Choroid plexus epithelial cell (primary cell): ENCODE measurements around the gene ZFP92.

ENCODE experiments used
- DNase-seq: peaks from one replicate; pipeline ENCODE4 v3.0.0-alpha.2; 2010; ENCODE audit warnings: low read depth
- H3K4me3 ChIP-seq: 2 replicates; pipeline ENCODE4 v1.5.1; 2011; ENCODE audit warnings: low read depth, mild to moderate bottlenecking, control low read depth, low read length, moderate library complexity
- TF ChIP-seq, protein P1 (sequence below): conservative IDR thresholded peaks from 2 replicates; pipeline ENCODE4 v1.5.1; 2011; ENCODE audit warnings: low read depth, mild to moderate bottlenecking, control low read depth, inconsistent platforms, low read length, moderate library complexity

Gene ZFP92

DNA sequence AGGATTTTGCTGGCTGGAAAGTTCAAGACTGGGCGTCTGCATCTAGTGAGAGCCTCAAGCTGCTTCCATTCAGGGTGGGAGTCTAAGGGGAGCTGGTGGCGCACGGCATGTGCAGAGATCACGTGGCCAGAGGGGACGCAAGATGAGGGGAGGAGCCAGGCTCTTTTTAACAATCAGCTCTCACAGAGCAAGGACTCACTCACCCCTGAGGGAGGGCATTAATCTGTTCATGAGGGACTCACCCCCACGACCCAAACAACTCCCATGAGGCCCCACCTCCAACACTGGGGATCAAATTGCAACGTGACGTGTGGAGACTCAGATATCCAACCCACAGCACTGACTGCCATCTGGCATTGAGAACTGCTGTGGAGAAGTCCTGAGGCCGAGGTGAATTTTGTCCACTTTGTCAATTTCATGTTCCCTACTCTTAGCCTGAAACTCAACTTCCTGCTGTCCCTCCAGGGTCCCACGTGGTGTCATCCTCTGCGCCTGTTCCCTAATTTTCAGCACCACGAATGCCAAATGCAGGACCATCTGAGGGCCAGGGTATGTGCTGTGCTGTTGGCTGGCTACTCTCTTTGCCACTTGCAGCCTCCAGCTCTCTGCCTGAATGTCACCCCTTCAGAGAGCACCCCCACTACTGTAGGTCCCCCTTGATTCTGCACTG lies 5.6 kb downstream of the ZFP92 start:
- H3K4me3 ChIP-seq: no peak overlapping the region
- TF ChIP-seq, protein P1, sequence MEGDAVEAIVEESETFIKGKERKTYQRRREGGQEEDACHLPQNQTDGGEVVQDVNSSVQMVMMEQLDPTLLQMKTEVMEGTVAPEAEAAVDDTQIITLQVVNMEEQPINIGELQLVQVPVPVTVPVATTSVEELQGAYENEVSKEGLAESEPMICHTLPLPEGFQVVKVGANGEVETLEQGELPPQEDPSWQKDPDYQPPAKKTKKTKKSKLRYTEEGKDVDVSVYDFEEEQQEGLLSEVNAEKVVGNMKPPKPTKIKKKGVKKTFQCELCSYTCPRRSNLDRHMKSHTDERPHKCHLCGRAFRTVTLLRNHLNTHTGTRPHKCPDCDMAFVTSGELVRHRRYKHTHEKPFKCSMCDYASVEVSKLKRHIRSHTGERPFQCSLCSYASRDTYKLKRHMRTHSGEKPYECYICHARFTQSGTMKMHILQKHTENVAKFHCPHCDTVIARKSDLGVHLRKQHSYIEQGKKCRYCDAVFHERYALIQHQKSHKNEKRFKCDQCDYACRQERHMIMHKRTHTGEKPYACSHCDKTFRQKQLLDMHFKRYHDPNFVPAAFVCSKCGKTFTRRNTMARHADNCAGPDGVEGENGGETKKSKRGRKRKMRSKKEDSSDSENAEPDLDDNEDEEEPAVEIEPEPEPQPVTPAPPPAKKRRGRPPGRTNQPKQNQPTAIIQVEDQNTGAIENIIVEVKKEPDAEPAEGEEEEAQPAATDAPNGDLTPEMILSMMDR: no peak
- DNase-seq: no peak

DNA sequence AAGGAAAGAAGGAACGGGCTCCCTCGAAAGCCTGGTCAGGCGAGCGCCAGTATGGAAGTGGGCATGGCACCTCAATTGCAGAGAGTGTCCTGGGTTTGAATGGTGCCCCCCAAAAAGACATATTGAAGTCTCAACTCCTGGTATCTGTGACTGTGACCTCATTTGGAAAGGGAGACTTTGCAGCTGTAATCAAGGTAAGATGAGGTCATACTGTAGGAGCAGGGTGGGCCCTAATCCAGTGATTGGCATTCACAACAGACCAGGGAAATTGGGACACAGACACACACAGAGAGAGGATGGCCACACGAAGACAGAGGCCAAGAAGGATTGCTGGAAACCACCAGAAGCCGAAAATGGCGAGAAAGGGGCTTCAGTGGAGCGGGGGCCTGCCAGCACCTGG lies 6.4 kb downstream of the ZFP92 start:
- no peak overlapping the region for H3K4me3 ChIP-seq
- no peak for DNase-seq
- TF ChIP-seq, protein P1: no peak

DNA sequence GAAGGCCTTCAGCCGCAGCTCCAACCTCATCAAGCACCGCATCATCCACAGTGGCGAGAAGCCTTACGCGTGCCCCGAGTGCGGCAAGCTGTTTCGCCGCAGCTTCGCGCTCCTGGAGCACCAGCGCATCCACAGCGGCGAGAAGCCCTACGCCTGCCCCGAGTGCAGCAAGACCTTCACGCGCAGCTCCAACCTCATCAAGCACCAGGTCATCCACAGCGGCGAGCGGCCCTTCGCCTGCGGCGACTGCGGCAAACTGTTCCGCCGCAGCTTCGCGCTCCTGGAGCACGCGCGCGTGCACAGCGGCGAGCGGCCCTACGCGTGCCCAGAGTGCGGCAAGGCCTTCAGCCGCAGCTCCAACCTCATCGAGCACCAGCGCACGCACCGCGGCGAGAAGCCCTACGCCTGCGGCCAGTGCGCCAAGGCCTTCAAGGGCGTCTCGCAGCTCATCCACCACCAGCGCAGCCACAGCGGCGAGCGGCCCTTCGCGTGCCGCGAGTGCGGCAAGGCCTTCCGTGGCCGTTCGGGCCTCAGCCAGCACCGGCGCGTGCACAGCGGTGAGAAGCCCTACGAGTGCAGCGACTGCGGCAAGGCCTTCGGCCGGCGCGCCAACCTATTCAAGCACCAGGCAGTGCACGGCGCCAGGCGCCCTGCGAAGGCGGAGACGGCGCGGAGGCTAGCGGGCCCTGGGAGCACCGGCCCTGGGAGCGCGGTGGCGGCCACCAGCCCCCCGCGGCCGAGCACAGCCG lies 9.8 kb downstream of the ZFP92 start:
- DNase-seq: no peak
- TF ChIP-seq, protein P1: no peak
- H3K4me3 ChIP-seq: no peak overlapping the region

DNA sequence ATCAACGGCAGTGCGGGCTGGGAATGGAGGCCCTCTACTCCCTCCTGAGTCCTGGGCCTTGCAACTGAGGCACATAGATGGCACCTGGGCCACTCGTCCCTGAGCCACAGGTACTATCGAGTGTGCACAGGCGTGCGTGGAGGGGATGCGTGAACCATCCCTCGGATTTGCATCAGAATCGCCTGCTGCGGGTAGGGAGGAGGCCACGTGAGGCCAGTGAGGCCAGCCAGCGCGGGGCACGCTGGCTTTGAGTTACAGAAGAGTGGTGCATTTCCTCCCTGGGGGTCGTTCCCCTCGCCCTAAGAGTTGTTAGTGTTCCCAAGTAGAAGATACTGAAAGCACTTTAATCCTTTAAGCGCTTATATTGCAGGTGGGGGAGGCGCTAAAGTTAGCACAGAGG lies 10.6 kb downstream of the ZFP92 start:
- TF ChIP-seq, protein P1: no peak
- DNase-seq: no peak
- no peak overlapping the region for H3K4me3 ChIP-seq

DNA sequence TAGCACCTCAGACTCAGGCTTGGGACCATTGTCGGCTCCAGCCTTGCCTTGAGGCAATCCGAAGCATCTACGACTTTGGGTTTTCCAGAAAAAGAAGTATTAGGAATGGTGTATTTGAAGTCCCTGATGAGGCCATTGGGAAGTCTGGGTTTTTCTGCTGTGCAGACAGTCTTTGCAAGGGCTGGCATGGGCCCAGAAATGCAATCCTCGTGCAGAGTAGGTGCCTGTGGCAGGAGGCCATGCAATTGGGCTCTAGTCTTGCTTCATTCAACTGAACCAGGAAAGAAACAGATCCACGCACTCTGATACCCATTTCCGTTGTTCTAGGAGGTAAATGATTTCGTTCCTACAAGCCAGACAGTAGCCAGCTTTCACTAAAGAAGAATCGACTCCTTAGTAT lies 12.4 kb downstream of the ZFP92 start:
- H3K4me3 ChIP-seq: no peak overlapping the region
- TF ChIP-seq, protein P1: no peak
- peak; percentile 20 for DNase-seq

DNA sequence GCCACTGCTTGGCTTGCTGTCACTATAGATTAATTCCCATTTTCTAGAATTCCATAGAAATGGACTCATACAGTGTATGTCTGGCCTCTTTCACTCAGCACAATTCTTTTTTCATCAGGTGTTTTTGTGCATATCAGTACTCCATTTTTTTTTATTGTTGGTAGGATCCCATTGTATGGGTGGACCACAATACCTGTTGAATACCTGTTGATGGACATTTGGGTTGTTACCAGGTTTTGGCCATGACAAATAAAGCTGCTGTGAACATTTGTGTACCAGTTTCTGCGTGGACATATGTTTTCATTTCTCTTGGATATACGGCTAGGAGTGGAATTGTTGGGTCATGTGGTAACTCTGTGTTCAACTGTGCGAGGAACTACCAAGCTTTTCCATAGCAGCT lies 14.9 kb downstream of the ZFP92 start:
- TF ChIP-seq, protein P1: no peak
- DNase-seq: no peak
- no peak overlapping the region for H3K4me3 ChIP-seq

DNA sequence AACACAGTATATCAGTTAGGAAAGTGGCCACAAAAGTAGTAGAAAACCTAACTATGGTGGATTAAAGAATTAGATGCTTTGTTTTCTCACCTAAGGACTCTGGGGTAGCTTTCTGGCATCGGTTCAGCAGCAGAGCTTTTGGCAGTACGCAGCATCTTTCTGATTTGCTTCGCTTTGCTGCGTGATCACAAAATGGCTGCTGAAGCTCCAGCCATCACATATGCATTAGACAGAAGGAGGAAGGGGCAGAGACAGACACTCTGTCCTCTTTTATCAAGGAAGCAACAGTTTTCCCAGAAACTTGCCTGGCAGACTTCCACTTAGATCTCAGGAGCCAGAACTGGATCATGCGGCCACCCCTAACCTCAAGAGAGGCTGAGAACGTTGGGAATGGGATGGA lies 19.5 kb downstream of the ZFP92 start:
- DNase-seq: no peak
- H3K4me3 ChIP-seq: no peak overlapping the region
- TF ChIP-seq, protein P1: no peak
